Measurements from ENCODE around the gene WBP1. TPM values are rescaled to one million over a fixed set of nuclear protein-coding genes. Genes with fewer than 3 reads are reported as not detected.

The WBP1 gene
- total RNA-seq, 1 donor from 2014 or later: 96.9 TPM

DNA sequence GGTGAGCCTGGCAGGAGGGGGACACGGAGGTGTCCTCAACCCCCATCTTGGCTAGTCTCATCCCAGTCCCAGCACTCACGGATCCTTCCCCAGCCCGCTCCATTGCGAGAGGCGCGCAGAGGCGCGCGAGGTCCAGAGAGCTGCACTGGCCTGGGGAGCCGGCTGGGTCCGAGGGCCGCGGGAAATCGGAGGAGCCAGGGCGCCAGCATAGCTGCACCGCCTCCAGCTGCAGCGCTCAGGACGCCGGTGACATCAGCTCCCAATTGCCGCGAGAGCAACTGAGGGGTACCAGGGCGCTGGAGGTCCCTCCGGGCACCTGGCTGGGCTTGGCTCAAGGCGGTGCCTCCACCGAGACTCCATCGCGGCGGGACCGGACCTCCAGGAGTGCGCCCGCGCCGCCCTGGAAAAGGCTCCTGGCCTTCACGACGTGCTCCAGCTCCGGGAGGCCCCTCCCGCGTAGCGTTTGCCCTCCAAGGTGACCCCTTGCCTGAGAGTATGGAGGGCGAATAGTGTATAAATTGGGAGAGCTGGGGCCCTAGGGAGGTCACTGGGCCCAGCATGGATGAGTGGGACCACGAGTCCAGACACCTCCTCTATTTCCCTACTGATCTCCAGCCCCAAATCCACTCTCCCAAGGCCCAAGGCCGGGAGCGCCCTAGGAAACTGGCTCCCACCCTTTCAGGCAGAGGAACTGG lies 22.0 kb upstream of the WBP1 start:
- Histone ChIP-seq H3K4me3 (ENCODE audit: low read depth, low read length) (no peak overlapping the region), H3K36me3 (ENCODE audit: control insufficient read depth, insufficient read depth, low read length) (no peaks in the 10 kb centered on the region), H3K27me3 (ENCODE audit: control insufficient read depth, insufficient read depth, low read length) (no peaks in the 10 kb centered on the region)
- no peak for DNase-seq (ENCODE audit: low read depth)
- TF ChIP-seq, protein P1, sequence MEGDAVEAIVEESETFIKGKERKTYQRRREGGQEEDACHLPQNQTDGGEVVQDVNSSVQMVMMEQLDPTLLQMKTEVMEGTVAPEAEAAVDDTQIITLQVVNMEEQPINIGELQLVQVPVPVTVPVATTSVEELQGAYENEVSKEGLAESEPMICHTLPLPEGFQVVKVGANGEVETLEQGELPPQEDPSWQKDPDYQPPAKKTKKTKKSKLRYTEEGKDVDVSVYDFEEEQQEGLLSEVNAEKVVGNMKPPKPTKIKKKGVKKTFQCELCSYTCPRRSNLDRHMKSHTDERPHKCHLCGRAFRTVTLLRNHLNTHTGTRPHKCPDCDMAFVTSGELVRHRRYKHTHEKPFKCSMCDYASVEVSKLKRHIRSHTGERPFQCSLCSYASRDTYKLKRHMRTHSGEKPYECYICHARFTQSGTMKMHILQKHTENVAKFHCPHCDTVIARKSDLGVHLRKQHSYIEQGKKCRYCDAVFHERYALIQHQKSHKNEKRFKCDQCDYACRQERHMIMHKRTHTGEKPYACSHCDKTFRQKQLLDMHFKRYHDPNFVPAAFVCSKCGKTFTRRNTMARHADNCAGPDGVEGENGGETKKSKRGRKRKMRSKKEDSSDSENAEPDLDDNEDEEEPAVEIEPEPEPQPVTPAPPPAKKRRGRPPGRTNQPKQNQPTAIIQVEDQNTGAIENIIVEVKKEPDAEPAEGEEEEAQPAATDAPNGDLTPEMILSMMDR (IDR thresholded peaks at IDR 0.05; ENCODE audit: insufficient read depth, low read length, poor library complexity, severe bottlenecking): no peak

DNA sequence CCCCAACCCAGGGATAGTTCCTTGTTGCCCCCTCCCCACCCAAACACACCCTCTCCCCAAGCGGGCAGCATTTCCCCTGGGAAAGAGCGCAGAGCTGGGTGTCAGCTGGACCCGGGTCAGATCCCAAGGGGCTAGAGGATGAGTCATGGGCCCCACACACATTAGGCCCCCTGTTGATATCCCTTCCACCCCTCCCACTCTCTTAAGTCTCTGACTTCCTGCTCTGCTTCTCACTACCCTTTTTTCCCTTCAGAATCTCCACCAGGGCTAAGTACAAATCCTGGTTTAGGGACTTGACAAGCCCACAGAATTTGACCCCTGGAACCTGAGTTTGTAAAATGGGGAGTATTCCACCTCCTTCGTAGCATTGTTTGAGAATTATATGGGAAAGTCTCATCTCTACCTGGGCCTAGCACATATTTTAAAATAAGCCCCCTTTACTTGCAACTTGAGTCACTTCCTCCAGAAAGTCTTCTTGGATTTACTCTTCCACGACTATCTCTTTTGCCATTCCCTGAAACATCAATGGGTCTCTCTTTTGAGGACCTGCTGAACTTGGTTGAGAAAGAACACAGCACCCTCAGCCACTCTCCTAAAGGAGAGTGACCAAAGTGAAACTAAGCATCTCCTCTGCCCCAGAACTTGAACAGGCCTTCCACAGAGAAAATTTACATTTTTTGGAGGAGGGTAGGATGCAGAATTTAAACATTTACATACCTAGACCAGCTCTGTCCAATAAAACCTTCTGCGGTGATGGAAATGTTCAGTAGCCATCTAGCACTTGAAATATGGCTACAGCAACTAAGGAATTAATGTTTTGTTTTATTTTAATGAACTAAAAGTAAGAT lies 21.2 kb upstream of the WBP1 start:
- TF ChIP-seq, protein P1 (IDR thresholded peaks at IDR 0.05; ENCODE audit: insufficient read depth, low read length, poor library complexity, severe bottlenecking): no peak
- H3K36me3 ChIP-seq (ENCODE audit: control insufficient read depth, insufficient read depth, low read length): no peaks in the 10 kb centered on the region
- no peaks in the 10 kb centered on the region for H3K27me3 ChIP-seq (ENCODE audit: control insufficient read depth, insufficient read depth, low read length)
- no peak overlapping the region for H3K4me3 ChIP-seq (ENCODE audit: low read depth, low read length)
- no peak for DNase-seq (ENCODE audit: low read depth)

DNA sequence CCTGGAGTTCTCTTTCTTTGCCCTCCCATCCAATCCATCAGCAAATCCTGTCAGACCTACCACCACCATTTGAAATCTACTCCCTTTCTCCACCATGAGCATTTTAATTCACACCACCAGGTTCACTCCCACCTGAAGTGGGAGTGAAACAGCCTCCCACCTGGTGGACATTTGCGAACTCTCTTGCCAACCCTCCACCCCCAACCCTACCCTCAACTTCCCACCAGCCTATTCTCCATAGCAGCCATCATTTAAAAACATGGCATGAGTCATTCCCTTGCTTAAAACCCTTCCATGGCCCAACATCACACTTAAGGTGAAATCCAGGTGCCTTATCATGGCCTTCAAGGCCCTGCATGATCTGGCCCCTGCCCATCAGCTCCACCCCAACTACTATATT lies 20.0 kb upstream of the WBP1 start:
- TF ChIP-seq, protein P1 (IDR thresholded peaks at IDR 0.05; ENCODE audit: insufficient read depth, low read length, poor library complexity, severe bottlenecking): no peak
- no peak overlapping the region for H3K4me3 ChIP-seq (ENCODE audit: low read depth, low read length)
- DNase-seq (ENCODE audit: low read depth): no peak
- H3K27me3 ChIP-seq (ENCODE audit: control insufficient read depth, insufficient read depth, low read length): no peaks in the 10 kb centered on the region
- H3K36me3 ChIP-seq (ENCODE audit: control insufficient read depth, insufficient read depth, low read length): no peaks in the 10 kb centered on the region

DNA sequence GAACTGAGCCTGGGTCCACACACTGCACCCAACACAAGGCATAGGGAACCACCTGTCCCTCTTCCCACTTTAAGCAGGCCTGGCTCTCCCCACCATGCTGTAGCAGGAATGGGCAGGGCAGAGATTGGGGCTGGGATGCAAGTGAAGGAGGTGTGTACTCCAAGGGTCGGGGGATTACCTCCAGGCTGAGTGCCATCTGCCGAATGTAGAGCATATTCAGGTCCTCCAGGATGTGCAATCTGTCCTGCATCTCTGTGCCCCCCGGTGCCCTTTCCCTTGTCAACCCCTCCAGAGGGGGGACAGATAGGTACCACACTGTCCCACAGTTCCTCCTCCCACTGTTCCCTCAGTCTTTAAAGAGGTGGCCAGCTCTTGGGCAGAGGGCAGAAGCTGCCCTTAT lies 18.9 kb upstream of the WBP1 start:
- TF ChIP-seq, protein P1 (IDR thresholded peaks at IDR 0.05; ENCODE audit: insufficient read depth, low read length, poor library complexity, severe bottlenecking): no peak
- Histone ChIP-seq H3K36me3 (ENCODE audit: control insufficient read depth, insufficient read depth, low read length) (no peaks in the 10 kb centered on the region), H3K4me3 (ENCODE audit: low read depth, low read length) (peak overlapping the region; percentile 72), H3K27me3 (ENCODE audit: control insufficient read depth, insufficient read depth, low read length) (no peaks in the 10 kb centered on the region)
- DNase-seq (ENCODE audit: low read depth): no peak

DNA sequence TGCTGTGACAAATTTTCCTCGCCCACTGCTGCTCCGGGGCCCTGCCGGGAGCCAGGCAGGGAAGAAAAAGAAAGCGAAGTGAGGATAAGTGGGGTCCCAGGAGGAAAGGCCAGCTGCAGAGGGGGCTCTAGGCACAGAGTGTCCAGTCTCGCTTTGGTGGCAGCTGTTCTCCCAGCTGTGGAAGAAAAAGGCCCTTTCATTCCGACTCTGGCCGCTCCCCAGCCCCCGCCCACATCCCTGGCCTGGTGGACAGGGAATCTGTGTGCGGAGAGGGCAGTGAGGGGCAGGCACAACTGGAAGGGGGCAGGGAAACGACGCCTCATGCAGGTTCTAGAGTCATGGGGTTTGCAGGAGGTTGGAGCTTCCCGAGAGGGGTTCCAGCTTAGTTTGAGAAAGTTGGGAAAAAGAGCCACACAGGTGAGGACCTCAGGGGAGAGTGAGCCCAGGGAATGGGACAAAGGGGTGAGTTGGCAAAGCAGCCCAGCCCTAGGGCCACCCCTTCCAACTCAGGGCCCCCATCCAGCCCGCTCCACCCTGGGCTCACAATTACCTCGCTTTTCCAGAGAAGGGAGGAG lies 18.3 kb upstream of the WBP1 start:
- TF ChIP-seq, protein P1 (IDR thresholded peaks at IDR 0.05; ENCODE audit: insufficient read depth, low read length, poor library complexity, severe bottlenecking): no peak
- peak overlapping the region; percentile 72 for H3K4me3 ChIP-seq (ENCODE audit: low read depth, low read length)
- DNase-seq (ENCODE audit: low read depth): no peak

More for the DNA sequence above, 18.3 kb upstream of the WBP1 start:
- H3K36me3 ChIP-seq (ENCODE audit: control insufficient read depth, insufficient read depth, low read length): no peaks in the 10 kb centered on the region
- H3K27me3 ChIP-seq (ENCODE audit: control insufficient read depth, insufficient read depth, low read length): no peaks in the 10 kb centered on the region
